Loucy (cell line): Measurements from ENCODE around the gene AHNAK2.

Experiments used
- CTCF ChIP-seq: fragments of 200-600 bp; sonication (generic); conservative IDR thresholded peaks from 2 replicates; pipeline ENCODE4 v1.5.1; 2014; ENCODE audit warnings: mild to moderate bottlenecking, antibody characterized with exemption, low read length
- EZH2phosphoT487 ChIP-seq: fragments of 200-600 bp; IDR thresholded peaks from 2 replicates; pipeline ENCODE4 v1.6.1; 2018; ENCODE audit warnings: antibody characterized with exemption, mild to moderate bottlenecking, moderate library complexity, borderline replicate concordance

DNA sequence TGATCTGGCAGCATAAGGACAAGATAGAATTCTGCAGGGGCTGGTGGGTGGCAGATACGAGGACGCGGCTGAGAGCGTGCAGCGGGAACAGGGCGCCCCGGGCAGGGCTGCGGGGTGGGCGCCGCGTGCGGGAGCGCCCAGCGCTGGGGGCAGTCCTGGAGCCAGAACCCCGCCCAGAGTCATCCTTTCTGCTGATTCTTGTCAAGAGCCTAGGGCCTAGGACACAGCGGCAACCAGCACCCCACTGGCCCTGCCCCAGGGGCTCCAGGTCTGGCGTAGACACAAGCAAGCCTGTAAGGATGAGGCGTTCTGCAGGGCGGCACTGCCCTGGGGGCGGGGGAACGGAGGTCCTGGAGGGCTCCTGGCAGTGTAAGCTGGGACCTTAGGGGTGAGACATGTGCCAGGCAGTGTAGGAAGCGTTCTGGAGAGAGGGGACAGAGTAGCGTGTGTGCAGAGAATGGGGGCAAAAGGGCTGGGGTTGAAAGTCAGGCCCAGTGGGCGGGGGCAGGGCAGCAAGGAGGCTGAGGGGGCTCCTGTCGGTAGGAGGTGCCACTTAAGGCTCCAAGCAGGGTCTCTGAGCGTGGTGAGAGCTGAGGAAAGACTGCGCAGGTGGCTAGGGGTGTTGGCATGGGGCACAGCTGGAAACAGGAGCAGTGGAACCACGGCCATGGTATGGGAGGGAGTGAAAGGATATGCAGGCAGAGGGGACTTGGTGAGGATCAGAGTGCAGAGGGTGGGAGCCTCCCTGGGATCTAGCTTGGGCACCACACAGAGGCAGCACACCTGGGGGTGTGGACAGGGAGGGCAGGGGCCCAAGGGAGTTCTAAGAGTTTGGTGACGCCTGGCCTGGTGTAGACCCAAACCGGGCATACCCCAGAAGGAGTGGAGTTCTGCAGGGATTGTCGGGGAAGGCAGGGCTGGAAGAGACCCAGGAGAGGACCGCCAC, 845 bp upstream of the AHNAK2 start:
- TF ChIP-seq CTCF (no peak), EZH2phosphoT487 (no peak)
